Epithelial cell of proximal tubule (primary cell): ENCODE results near the gene PLEKHO2. TPM values are rescaled to one million over a fixed set of nuclear protein-coding genes. Genes with fewer than 3 reads are reported as not detected.

ENCODE experiments used
- DNase-seq: peaks from one replicate; pipeline ENCODE4 v3.0.0-alpha.2; 2011; ENCODE audit warnings: low read depth
- H3K4me3 ChIP-seq: 2 replicates; pipeline ENCODE4 v1.5.1; 2011; ENCODE audit warnings: low read depth, mild to moderate bottlenecking, low read length
- CTCF ChIP-seq: conservative IDR thresholded peaks from 2 replicates; pipeline ENCODE4 v1.5.1; 2012; ENCODE audit warnings: low read depth, mild to moderate bottlenecking, low read length
- total RNA-seq: library from RNA; depleted of rRNA; stranded (reverse); fragments of >200 nt; gene quantifications from 2 replicates; pipeline ENCODE4 v1.2.3, GENCODE V29; 2015

Gene PLEKHO2
- total RNA-seq, 1 donor from 2014 or later = 3.9 TPM

- peak overlapping the region; percentile 32 for H3K4me3 ChIP-seq
Measured at GRCh38 chr15:64836023-64836536, 5.6 kb upstream of the PLEKHO2 start.

GRCh38 chr15:64837502-64837901 lies 4.2 kb upstream of the PLEKHO2 start:
- H3K4me3 ChIP-seq = no peak overlapping the region
- no peak for TF ChIP-seq CTCF

More at GRCh38 chr15:64836023-64836536, 5.6 kb upstream of the PLEKHO2 start:
- DNase-seq = no peak
- TF ChIP-seq CTCF = no peak

GRCh38 chr15:64841060-64841343 lies 713 bp upstream of the PLEKHO2 start:
- no peak for DNase-seq
- peak overlapping the region; percentile 89 for H3K4me3 ChIP-seq
- TF ChIP-seq CTCF = no peak

More at GRCh38 chr15:64837502-64837901, 4.2 kb upstream of the PLEKHO2 start:
- DNase-seq = no peak

- H3K4me3 ChIP-seq = peak overlapping the region; percentile 97
- no peak for DNase-seq
- TF ChIP-seq CTCF = no peak
Measured at GRCh38 chr15:64842096-64842939, 603 bp downstream of the PLEKHO2 start.

GRCh38 chr15:64842986-64843561 lies 1.4 kb downstream of the PLEKHO2 start:
- H3K4me3 ChIP-seq = peak overlapping the region; percentile 97
- DNase-seq = no peak
- no peak for TF ChIP-seq CTCF

GRCh38 chr15:64843991-64844390 lies 2.3 kb downstream of the PLEKHO2 start:
- TF ChIP-seq CTCF = no peak
- H3K4me3 ChIP-seq = peak overlapping the region; percentile 29
- no peak for DNase-seq
